GM10248 (cell line): ENCODE data around the gene GFER.

Experiments
- CTCF ChIA-PET: fragments of 300-600 bp; sonication (Branson Sonifier 250); formaldehyde crosslinking; extraction: SDS; loops from one replicate; lab custom pipeline; 2021; ENCODE audit warnings: antibody characterized with exemption; lab: Yijun Ruan, JAX
- POLR2A ChIA-PET: fragments of 350-650 bp; sonication (Branson Sonifier 250); formaldehyde crosslinking; extraction: SDS; loops from one replicate; lab custom pipeline; 2020; ENCODE audit warnings: antibody characterized with exemption; lab: Yijun Ruan, JAX
- DNase-seq: peaks from one replicate; pipeline ENCODE4 v3.0.0; 2012; ENCODE audit errors: extremely low spot score
- TF ChIP-seq, protein P1 (sequence below): IDR thresholded peaks from 2 replicates; pipeline ENCODE4 v1.5.1; 2012; ENCODE audit warnings: mild to moderate bottlenecking, low read depth; ENCODE audit errors: extremely low read depth, missing control alignments, control extremely low read depth

GFER gene

DNA sequence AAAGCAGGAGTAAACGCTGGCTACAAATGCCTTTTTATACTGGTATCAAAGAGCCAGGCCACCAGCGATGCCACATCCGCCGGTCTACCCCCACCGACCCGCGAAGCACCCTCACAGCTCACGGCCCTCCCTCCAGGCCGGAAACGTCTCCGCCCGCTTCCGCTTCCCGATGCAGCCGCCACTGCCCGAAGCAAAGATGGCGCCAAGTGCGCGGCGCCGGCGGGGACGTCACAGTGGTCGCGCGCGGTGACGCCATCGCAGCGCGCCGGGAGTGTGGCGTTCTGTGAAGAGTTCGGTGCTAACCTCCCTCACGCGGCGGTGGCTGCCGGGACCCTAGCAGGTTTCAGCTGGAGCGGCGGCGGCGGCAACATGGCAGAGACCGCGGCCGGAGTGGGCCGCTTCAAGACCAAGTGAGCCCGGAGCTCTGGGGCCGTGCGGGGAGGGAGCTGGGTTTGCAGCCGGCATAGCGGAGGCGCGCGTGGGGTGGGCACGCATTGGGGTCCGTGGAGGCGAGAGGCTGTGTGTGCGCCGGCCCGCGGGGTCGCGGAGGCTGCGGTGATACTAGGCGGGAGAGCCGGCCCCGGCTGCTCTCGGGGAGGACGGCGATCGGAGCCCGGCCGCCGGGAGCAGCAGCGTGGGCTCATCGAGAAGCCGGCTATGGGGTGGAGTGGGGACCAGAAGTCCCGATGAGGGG, 12.1 kb upstream of the GFER start, which contains the start of gene TBL3:
Gene TBL3, plus strand, starts transcription at position 258 of the 694 bp plus-strand sequence. Its CDS starts 112 bp downstream, at position 370.
- CTCF ChIA-PET, result interaction anchor here (0.7 to 1.6 kb wide), 3 partner anchors 11 to 76 kb away, joined by 3 to 5 read pairs (median 5); partner anchors contain the start of genes NTHL1 and TSC2
- TF ChIP-seq, protein P1, sequence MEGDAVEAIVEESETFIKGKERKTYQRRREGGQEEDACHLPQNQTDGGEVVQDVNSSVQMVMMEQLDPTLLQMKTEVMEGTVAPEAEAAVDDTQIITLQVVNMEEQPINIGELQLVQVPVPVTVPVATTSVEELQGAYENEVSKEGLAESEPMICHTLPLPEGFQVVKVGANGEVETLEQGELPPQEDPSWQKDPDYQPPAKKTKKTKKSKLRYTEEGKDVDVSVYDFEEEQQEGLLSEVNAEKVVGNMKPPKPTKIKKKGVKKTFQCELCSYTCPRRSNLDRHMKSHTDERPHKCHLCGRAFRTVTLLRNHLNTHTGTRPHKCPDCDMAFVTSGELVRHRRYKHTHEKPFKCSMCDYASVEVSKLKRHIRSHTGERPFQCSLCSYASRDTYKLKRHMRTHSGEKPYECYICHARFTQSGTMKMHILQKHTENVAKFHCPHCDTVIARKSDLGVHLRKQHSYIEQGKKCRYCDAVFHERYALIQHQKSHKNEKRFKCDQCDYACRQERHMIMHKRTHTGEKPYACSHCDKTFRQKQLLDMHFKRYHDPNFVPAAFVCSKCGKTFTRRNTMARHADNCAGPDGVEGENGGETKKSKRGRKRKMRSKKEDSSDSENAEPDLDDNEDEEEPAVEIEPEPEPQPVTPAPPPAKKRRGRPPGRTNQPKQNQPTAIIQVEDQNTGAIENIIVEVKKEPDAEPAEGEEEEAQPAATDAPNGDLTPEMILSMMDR, result no peak

DNA sequence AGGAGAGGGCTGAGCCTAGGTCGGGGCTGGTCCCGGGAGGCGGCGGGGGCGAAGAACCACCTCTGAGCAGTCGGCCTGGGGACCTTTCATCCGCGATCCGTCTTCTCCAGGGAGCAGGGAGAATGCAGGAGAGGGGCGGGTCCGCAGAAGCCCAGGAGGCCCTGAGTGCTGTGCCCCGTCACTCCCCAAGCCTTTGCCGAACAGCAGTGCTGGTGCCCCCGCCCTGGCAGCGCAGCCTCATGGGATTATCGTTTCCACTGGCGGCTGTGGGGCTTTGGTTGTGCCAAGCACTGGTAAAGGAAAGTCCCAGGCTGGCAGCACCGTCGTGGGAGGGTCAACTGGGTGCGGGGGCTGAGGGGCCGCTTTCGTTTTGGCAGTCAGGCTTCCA, 11.5 kb upstream of the GFER start:
- POLR2A ChIA-PET, result interaction anchor here (1.2 to 1.3 kb wide), 2 partner anchors 10 to 183 kb away, joined by 3 read pairs; partner anchors contain the start of gene TRAF7
- TF ChIP-seq, protein P1, result no peak
- CTCF ChIA-PET, result interaction anchor here (0.7 to 1.2 kb wide), 3 partner anchors 11 to 76 kb away, joined by 3 to 5 read pairs (median 3); partner anchors contain the start of genes NTHL1 and TSC2
- DNase-seq, result no peak

More for the DNA sequence above, 12.1 kb upstream of the GFER start, which contains the start of gene TBL3:
- POLR2A ChIA-PET, result interaction anchor here (1.0 to 1.3 kb wide), 3 partner anchors 9 to 184 kb away, joined by 3 to 5 read pairs (median 3); partner anchors contain the start of gene TRAF7
- peak; percentile 95 for DNase-seq

GRCh38 chr16:1973461-1974156, 10.4 kb upstream of the GFER start:
- CTCF ChIA-PET, result interaction anchor here (0.8 kb wide), 1 partner anchor 10 kb away, joined by 3 read pairs; no protein-coding TSS in a partner anchor
- POLR2A ChIA-PET, result interaction anchor here (0.5 to 0.9 kb wide), 2 partner anchors 9 to 45 kb away, joined by 3 to 5 read pairs; partner anchors contain the start of gene RPS2

GRCh38 chr16:1974157-1975070, 9.6 kb upstream of the GFER start:
- DNase-seq, result no peak
- POLR2A ChIA-PET, result interaction anchor here (0.5 to 2.7 kb wide), 4 partner anchors 9 to 181 kb away, joined by 3 to 19 read pairs (median 4); partner anchors contain the start of genes RNF151, RPS2 and TRAF7
- CTCF ChIA-PET, result no interaction called here
- TF ChIP-seq, protein P1, result no peak

More at GRCh38 chr16:1973461-1974156, 10.4 kb upstream of the GFER start:
- TF ChIP-seq, protein P1, result no peak
- DNase-seq, result no peak

DNA sequence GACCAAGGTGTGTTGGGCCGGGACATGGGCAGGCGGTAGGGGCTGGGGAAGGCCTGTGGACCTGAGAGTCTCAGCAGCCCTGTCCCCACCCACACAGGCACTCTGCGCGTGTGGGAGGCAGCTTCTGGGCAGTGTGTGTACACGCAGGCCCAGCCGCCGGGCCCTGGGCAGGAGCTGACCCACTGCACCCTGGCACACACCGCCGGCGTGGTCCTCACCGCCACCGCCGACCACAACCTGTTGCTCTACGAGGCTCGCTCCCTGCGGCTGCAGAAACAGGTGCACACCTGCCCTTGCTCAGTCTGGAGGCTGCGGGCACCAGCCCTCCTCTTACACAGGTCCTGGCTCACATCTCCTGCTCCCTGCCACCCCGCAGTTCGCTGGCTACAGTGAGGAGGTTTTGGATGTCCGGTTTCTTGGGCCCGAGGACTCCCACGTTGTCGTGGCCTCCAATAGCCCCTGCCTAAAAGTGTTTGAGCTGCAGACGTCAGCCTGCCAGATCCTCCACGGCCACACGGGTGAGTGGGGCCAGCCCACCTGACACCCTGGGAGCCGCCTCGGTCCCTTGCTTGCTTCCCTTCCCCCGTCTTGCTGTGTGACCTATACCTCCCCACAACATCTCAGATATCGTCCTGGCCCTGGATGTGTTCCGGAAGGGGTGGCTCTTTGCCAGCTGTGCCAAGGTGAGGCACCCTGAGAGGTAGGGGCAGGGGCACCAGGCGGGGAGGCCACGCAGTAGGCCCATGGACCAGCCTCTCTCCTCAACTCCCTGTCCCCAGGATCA, 8.4 kb upstream of the GFER start:
- CTCF ChIA-PET, result no interaction called here
- DNase-seq, result no peak
- TF ChIP-seq, protein P1, result no peak
- POLR2A ChIA-PET, result interaction anchor here (1.3 to 2.7 kb wide), 2 partner anchors 10 to 180 kb away, joined by 4 to 19 read pairs; partner anchors contain the start of genes RNF151, RPS2 and TRAF7
